ENCODE data around the gene MAGED2.
"Not testable (repeated sequence)": the region's sequence is repeated elsewhere in the genome, so short reads cannot be mapped to it uniquely, and the experiment has no call there.

Gene MAGED2

GRCh38 chrX:54818221-54818620 is 10.7 kb downstream of the MAGED2 start:
- DNase-seq, result no peak

- no peak for DNase-seq
These were observed 11.7 kb downstream of the MAGED2 start for GRCh38 chrX:54819201-54819600.

GRCh38 chrX:54820737-54821136 is 13.2 kb downstream of the MAGED2 start:
- DNase-seq, result no peak

GRCh38 chrX:54821310-54821709 is 13.8 kb downstream of the MAGED2 start:
- DNase-seq, result no peak

GRCh38 chrX:54824195-54824594 is 16.6 kb downstream of the MAGED2 start:
- DNase-seq, result no peak

GRCh38 chrX:54824722-54825121 is 17.2 kb downstream of the MAGED2 start:
- no peak for DNase-seq

- no peak for DNase-seq
These were observed 18.3 kb downstream of the MAGED2 start for GRCh38 chrX:54825716-54826438.

- no peak for DNase-seq
These were observed 19.1 kb downstream of the MAGED2 start for GRCh38 chrX:54826598-54826997.

- no peak for DNase-seq
These were observed 31.0 kb downstream of the MAGED2 start for GRCh38 chrX:54838583-54838982.

GRCh38 chrX:54841184-54841874 is 33.8 kb downstream of the MAGED2 start:
- DNase-seq, result not testable (repeated sequence)

GRCh38 chrX:54842607-54843006 is 35.1 kb downstream of the MAGED2 start:
- DNase-seq, result no peak

GRCh38 chrX:54843050-54843449 is 35.5 kb downstream of the MAGED2 start:
- DNase-seq, result no peak

- DNase-seq, result not testable (repeated sequence)
These were observed 40.2 kb downstream of the MAGED2 start for GRCh38 chrX:54847700-54848099.

GRCh38 chrX:54865208-54865607 is 57.7 kb downstream of the MAGED2 start:
- no peak for DNase-seq
